ENCODE results near the gene ATP6V0B.

DNA sequence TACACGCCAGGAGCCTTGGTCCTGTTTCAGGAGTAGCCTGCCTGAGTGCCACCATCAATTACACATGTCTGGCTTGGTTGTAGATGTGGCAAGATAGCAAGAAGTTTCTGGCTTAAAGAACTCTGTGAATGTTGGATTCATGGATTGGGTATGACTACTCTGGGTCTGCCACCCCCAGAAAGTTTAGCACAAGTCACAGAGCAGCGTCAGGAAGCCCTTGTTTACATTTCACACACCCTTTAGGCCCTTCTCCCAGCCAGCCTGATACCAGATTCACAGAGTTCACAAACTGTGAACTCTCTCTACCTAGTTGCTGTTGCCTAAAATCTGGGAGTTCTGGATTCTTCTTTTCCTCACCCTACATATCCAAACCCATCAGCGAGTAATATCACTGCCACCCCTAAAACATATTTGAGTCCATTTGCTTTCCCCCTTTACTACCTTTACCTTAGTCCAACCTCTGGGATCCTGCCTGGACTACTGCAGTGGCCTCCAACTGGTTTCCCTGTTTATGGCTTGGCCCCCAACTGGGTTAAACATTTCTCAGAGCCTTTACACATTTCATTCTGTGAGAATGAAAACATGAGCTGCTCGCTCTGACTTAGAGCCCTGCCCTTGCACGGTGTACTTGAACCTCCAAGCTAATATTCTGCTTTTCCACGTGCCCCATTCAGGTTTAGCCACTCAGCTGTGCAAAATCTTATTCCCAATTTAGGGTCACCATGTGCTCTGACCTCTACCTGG lies 12.6 kb downstream of the ATP6V0B start:
- TF ChIP-seq, protein P1, sequence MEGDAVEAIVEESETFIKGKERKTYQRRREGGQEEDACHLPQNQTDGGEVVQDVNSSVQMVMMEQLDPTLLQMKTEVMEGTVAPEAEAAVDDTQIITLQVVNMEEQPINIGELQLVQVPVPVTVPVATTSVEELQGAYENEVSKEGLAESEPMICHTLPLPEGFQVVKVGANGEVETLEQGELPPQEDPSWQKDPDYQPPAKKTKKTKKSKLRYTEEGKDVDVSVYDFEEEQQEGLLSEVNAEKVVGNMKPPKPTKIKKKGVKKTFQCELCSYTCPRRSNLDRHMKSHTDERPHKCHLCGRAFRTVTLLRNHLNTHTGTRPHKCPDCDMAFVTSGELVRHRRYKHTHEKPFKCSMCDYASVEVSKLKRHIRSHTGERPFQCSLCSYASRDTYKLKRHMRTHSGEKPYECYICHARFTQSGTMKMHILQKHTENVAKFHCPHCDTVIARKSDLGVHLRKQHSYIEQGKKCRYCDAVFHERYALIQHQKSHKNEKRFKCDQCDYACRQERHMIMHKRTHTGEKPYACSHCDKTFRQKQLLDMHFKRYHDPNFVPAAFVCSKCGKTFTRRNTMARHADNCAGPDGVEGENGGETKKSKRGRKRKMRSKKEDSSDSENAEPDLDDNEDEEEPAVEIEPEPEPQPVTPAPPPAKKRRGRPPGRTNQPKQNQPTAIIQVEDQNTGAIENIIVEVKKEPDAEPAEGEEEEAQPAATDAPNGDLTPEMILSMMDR (IDR thresholded peaks at IDR 0.05) = no peak
- TF ChIP-seq EP300 (IDR thresholded peaks at IDR 0.05) (no peak), E2F6 (IDR thresholded peaks at IDR 0.05; ENCODE audit: borderline replicate concordance, low read depth) (no peak), HDAC2 (IDR thresholded peaks at IDR 0.05) (no peak), RAD21 (conservative IDR thresholded peaks at IDR 0.05 in 1 of 2, IDR thresholded peaks at IDR 0.05 in 1 of 2) (no peak), TFCP2L1 (CRISPR knock-in tag; IDR thresholded peaks at IDR 0.05) (no peak), POLR2A (IDR thresholded peaks at IDR 0.05; ENCODE audit: low read length) (no peak), JUNB (IDR thresholded peaks at IDR 0.05) (no peak), NPAS2 (CRISPR knock-in tag; IDR thresholded peaks at IDR 0.05; ENCODE audit: borderline replicate concordance) (no peak)
- TF ChIP-seq, protein P2, sequence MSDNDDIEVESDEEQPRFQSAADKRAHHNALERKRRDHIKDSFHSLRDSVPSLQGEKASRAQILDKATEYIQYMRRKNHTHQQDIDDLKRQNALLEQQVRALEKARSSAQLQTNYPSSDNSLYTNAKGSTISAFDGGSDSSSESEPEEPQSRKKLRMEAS (IDR thresholded peaks at IDR 0.05) = no peak

Measured in A549 (cell line).